ENCODE data around the gene WASF3. TPM values are rescaled to one million over a fixed set of nuclear protein-coding genes. Genes with fewer than 3 reads are reported as not detected.

WASF3 gene
- polyA plus RNA-seq, 4 donors = 0.22 to 5.4 (median 2.2) TPM

DNA sequence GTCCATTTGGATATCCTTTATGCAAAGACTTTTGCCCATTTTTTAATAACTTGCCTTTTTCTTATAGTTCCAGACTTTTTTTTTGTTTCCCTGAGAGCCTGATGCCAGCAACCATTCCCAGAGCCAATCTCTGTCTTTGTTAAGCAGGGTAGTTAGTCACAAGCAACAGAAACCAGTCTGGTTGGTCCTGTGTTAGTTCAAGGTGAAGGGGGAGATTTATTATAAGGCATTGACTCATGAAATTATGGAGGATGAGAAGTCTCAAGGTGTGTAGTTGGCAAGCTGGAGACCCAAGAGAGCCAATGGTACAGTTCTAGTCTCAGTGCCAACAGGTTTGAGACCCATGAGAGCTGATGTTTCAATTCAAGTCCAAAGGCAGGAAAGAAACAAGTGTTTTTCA is 170.2 kb downstream of the WASF3 start:
- H3K9me3 ChIP-seq (ENCODE audit: control insufficient read depth in 2 of 2, insufficient read depth in 1 of 2, low read depth in 1 of 2, low read length in 1 of 2) = no peaks in the 10 kb centered on the region
- DNase-seq = no peak
- no peak overlapping the region for H3K27ac ChIP-seq (ENCODE audit: low read depth in 1 of 3, low read length in 2 of 3)
- H3K4me1 ChIP-seq (ENCODE audit: control insufficient read depth in 3 of 3, insufficient read depth in 2 of 3, low read depth in 1 of 3, low read length in 2 of 3) = no peaks in the 10 kb centered on the region
- H3K36me3 ChIP-seq (ENCODE audit: control insufficient read depth in 3 of 3, insufficient read depth in 2 of 3, low read depth in 1 of 3, low read length in 3 of 3) = no peaks in the 10 kb centered on the region
- no peak for FAIRE-seq
- no peaks in the 10 kb centered on the region for H3K27me3 ChIP-seq (ENCODE audit: control insufficient read depth in 3 of 3, insufficient read depth in 3 of 3, low read length in 3 of 3)
- H3K4me3 ChIP-seq (ENCODE audit: low read depth in 1 of 3, low read length in 3 of 3) = no peak overlapping the region

GRCh38 chr13:26735677-26736076 is 178.2 kb downstream of the WASF3 start:
- peaks cover 0 to 4% of the 10 kb centered on the region in 2 donors for H3K9me3 ChIP-seq (ENCODE audit: control insufficient read depth in 2 of 2, insufficient read depth in 1 of 2, low read depth in 1 of 2, low read length in 1 of 2)
- 72 to 80% (median 78%) methylated on average over 9 of the region's 9 CpGs for WGBS, 3 donors
- H3K4me1 ChIP-seq (ENCODE audit: control insufficient read depth in 3 of 3, insufficient read depth in 2 of 3, low read depth in 1 of 3, low read length in 2 of 3) = no peaks in the 10 kb centered on the region
- no peaks in the 10 kb centered on the region for H3K27me3 ChIP-seq (ENCODE audit: control insufficient read depth in 3 of 3, insufficient read depth in 3 of 3, low read length in 3 of 3)
- no peak overlapping the region for H3K4me3 ChIP-seq (ENCODE audit: low read depth in 1 of 3, low read length in 3 of 3)
- no peak for FAIRE-seq
- H3K27ac ChIP-seq (ENCODE audit: low read depth in 1 of 3, low read length in 2 of 3) = no peak overlapping the region
- no peaks in the 10 kb centered on the region for H3K36me3 ChIP-seq (ENCODE audit: control insufficient read depth in 3 of 3, insufficient read depth in 2 of 3, low read depth in 1 of 3, low read length in 3 of 3)
- no peak for DNase-seq

Other genes starting within 250 kb of the WASF3 start
- gene GPR12, start 203.1 kb downstream of the WASF3 start, polyA plus RNA-seq = under 1 TPM in 2 of 4 donors, not detected in 2; 0.03 TPM